ENCODE measurements around the gene MARS2. TPM values are rescaled to one million over a fixed set of nuclear protein-coding genes. Genes with fewer than 3 reads are reported as not detected.

The MARS2 gene
- total RNA-seq, 1 experiment from 2014 or later, result 14.4 TPM

DNA sequence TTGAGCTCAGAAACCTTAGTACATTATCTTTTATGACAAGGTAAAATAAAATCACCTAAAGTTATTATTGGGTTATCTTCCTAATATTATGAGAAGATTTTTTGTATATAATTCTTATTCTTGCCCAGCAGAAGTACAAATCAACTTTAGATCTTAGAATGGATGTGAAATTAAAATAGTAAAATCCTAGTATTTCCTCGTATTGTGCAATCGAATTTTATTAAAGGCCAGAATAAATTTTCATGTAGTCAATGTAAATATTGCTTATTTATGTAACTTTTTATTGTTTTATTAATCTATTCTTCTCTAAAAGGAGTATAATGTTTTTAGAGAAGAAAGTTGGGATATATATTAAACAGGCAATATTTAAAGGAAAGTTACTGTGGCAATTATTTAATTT is 12.7 kb downstream of the MARS2 start:
- BruUV-seq (replicated peaks), result no TSS peak
- ChIA-PET POLR2A (interaction anchor here (1.0 kb wide), 1 partner anchor 8 kb away, joined by 5 read pairs; no protein-coding TSS in a partner anchor), CTCF (no interaction called here)

More for the DNA sequence above, 12.7 kb downstream of the MARS2 start:
- Histone ChIP-seq H3K4me1 (ENCODE audit: control insufficient read depth in 1 of 2, insufficient read depth in 2 of 2, low read length in 2 of 2) (no peaks in the 10 kb centered on the region), H3K27ac (ENCODE audit: low read depth, low read length) (no peak overlapping the region), H3K9ac (ENCODE audit: low read length) (no peak overlapping the region), H2AFZ (ENCODE audit: low read depth, low read length, poor library complexity, severe bottlenecking) (no peak overlapping the region), H3K4me3 (replicated peaks in 1 of 2; ENCODE audit: low read depth in 1 of 2, low read length in 2 of 2) (no peak overlapping the region), H3K9me3 (ENCODE audit: control insufficient read depth in 1 of 2, insufficient read depth in 1 of 2, low read depth in 1 of 2, low read length in 2 of 2) (no peaks in the 10 kb centered on the region), H3K27me3 (ENCODE audit: insufficient read depth, low read length) (no peaks in the 10 kb centered on the region), H4K20me1 (ENCODE audit: insufficient read depth) (no peaks in the 10 kb centered on the region), H3K36me3 (ENCODE audit: control insufficient read depth in 1 of 2, insufficient read depth in 2 of 2, low read length in 2 of 2) (no peaks in the 10 kb centered on the region), H3K4me2 (ENCODE audit: low read length) (no peak overlapping the region), H3K9me2 (ENCODE audit: insufficient read depth) (no peaks in the 10 kb centered on the region), H3K79me2 (ENCODE audit: insufficient read depth, low read length) (no peaks in the 10 kb centered on the region)
- intact Hi-C loops (cut with micrococcal nuclease), result no loop called here
- DNase-seq (ENCODE audit: low read depth, low spot score) (no peak), ATAC-seq (no peak)
- RAD21 ChIA-PET (ENCODE audit: low non-redundant PET in 1 of 2, low total read pairs in 2 of 2, uncharacterized antibody in 2 of 2, unreplicated experiment in 2 of 2), result no interaction called here
- TF ChIP-seq TCF7L2 (IDR thresholded peaks at IDR 0.05; ENCODE audit: borderline replicate concordance, extremely low read depth, insufficient read depth, insufficient read length) (no peak), YY1 (IDR thresholded peaks at IDR 0.05; ENCODE audit: extremely low read depth, insufficient replicate concordance, low read depth, low read length) (no peak), EZH2 (IDR thresholded peaks at IDR 0.05) (no peak), ZFX (IDR thresholded peaks at IDR 0.05) (no peak), EGR1 (IDR thresholded peaks at IDR 0.05; ENCODE audit: low read depth) (no peak), FOSL1 (IDR thresholded peaks at IDR 0.05; ENCODE audit: low read depth) (no peak), ATF3 (IDR thresholded peaks at IDR 0.05) (no peak), POLR2A (IDR thresholded peaks at IDR 0.05; ENCODE audit: borderline replicate concordance, extremely low read depth, insufficient read depth, insufficient read length) (no peak), ELF1 (IDR thresholded peaks at IDR 0.05; ENCODE audit: borderline replicate concordance, low read depth) (no peak), SIN3A (IDR thresholded peaks at IDR 0.05; ENCODE audit: low read depth) (no peak), RAD21 (IDR thresholded peaks at IDR 0.05; ENCODE audit: low read depth) (no peak)
- TF ChIP-seq, protein P1, sequence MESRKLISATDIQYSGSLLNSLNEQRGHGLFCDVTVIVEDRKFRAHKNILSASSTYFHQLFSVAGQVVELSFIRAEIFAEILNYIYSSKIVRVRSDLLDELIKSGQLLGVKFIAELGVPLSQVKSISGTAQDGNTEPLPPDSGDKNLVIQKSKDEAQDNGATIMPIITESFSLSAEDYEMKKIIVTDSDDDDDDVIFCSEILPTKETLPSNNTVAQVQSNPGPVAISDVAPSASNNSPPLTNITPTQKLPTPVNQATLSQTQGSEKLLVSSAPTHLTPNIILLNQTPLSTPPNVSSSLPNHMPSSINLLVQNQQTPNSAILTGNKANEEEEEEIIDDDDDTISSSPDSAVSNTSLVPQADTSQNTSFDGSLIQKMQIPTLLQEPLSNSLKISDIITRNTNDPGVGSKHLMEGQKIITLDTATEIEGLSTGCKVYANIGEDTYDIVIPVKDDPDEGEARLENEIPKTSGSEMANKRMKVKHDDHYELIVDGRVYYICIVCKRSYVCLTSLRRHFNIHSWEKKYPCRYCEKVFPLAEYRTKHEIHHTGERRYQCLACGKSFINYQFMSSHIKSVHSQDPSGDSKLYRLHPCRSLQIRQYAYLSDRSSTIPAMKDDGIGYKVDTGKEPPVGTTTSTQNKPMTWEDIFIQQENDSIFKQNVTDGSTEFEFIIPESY (IDR thresholded peaks at IDR 0.05; ENCODE audit: extremely low read depth, insufficient replicate concordance, low read length), result no peak
